ENCODE results near the gene TLR5. TPM values are rescaled to one million over a fixed set of nuclear protein-coding genes. Genes with fewer than 3 reads are reported as not detected.

TLR5 gene
- polyA plus RNA-seq, 1 donor from 2014 or later: not detected

DNA sequence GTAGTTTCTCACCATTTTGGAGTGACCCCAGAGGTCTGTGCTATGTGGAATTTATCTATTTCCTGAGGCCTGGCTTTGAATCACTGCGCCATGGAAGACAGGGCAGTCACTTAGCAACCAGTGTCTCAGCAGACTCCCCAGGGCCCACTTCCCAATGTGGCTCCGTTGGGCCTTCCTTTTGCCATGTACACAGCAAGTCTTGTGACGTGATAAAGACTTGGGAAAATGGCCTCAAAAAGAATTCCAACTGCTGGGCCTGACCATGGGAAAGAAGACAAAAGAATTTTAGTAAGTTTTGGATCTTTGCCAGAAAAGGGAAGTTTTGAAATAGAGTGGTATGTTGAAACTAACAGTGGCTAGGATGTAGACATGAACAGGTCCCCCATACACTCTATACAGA, 36.2 kb downstream of the TLR5 start:
- no peaks in the 10 kb centered on the region for H3K9me3 ChIP-seq (ENCODE audit: low read length)
- no peak overlapping the region for H3K4me3 ChIP-seq (ENCODE audit: low read length)
- no peaks in the 10 kb centered on the region for H3K9me2 ChIP-seq (ENCODE audit: insufficient read depth, low read length)
- H2AFZ ChIP-seq (ENCODE audit: low read depth, low read length): no peak overlapping the region
- H3K9ac ChIP-seq (ENCODE audit: low read length): no peak overlapping the region
- H3K79me2 ChIP-seq (replicated peaks; ENCODE audit: insufficient read depth, low read length): no peaks in the 10 kb centered on the region
- H3F3A ChIP-seq (ENCODE audit: insufficient read depth, low read length, poor library complexity, severe bottlenecking): no peaks in the 10 kb centered on the region
- H4K20me1 ChIP-seq (ENCODE audit: insufficient read depth): no peaks in the 10 kb centered on the region
- no peak overlapping the region for H3K4me2 ChIP-seq (ENCODE audit: low read length)
- H3K36me3 ChIP-seq (ENCODE audit: insufficient read depth, low read length): no peaks in the 10 kb centered on the region
- H3K27ac ChIP-seq (ENCODE audit: low read length): no peak overlapping the region
- no peaks in the 10 kb centered on the region for H3K27me3 ChIP-seq (ENCODE audit: insufficient read depth, low read depth, low read length)
- TF ChIP-seq EZH2 (IDR thresholded peaks at IDR 0.05; ENCODE audit: borderline replicate concordance, insufficient read depth, low read length, poor library complexity, severe bottlenecking) (no peak), TAF1 (IDR thresholded peaks at IDR 0.05; ENCODE audit: low read depth) (no peak), EP300 (conservative IDR thresholded peaks at IDR 0.05; ENCODE audit: poor library complexity, severe bottlenecking) (no peak), POLR2AphosphoS5 (IDR thresholded peaks at IDR 0.05) (no peak), SMC3 (conservative IDR thresholded peaks at IDR 0.05; ENCODE audit: poor library complexity) (no peak), RAD21 (conservative IDR thresholded peaks at IDR 0.05) (no peak), MXI1 (conservative IDR thresholded peaks at IDR 0.05; ENCODE audit: poor library complexity, severe bottlenecking) (no peak)
- TF ChIP-seq, protein P1, sequence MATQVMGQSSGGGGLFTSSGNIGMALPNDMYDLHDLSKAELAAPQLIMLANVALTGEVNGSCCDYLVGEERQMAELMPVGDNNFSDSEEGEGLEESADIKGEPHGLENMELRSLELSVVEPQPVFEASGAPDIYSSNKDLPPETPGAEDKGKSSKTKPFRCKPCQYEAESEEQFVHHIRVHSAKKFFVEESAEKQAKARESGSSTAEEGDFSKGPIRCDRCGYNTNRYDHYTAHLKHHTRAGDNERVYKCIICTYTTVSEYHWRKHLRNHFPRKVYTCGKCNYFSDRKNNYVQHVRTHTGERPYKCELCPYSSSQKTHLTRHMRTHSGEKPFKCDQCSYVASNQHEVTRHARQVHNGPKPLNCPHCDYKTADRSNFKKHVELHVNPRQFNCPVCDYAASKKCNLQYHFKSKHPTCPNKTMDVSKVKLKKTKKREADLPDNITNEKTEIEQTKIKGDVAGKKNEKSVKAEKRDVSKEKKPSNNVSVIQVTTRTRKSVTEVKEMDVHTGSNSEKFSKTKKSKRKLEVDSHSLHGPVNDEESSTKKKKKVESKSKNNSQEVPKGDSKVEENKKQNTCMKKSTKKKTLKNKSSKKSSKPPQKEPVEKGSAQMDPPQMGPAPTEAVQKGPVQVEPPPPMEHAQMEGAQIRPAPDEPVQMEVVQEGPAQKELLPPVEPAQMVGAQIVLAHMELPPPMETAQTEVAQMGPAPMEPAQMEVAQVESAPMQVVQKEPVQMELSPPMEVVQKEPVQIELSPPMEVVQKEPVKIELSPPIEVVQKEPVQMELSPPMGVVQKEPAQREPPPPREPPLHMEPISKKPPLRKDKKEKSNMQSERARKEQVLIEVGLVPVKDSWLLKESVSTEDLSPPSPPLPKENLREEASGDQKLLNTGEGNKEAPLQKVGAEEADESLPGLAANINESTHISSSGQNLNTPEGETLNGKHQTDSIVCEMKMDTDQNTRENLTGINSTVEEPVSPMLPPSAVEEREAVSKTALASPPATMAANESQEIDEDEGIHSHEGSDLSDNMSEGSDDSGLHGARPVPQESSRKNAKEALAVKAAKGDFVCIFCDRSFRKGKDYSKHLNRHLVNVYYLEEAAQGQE (IDR thresholded peaks at IDR 0.05; ENCODE audit: borderline replicate concordance): no peak
- TF ChIP-seq, protein P2, sequence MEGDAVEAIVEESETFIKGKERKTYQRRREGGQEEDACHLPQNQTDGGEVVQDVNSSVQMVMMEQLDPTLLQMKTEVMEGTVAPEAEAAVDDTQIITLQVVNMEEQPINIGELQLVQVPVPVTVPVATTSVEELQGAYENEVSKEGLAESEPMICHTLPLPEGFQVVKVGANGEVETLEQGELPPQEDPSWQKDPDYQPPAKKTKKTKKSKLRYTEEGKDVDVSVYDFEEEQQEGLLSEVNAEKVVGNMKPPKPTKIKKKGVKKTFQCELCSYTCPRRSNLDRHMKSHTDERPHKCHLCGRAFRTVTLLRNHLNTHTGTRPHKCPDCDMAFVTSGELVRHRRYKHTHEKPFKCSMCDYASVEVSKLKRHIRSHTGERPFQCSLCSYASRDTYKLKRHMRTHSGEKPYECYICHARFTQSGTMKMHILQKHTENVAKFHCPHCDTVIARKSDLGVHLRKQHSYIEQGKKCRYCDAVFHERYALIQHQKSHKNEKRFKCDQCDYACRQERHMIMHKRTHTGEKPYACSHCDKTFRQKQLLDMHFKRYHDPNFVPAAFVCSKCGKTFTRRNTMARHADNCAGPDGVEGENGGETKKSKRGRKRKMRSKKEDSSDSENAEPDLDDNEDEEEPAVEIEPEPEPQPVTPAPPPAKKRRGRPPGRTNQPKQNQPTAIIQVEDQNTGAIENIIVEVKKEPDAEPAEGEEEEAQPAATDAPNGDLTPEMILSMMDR (IDR thresholded peaks at IDR 0.05; ENCODE audit: poor library complexity, severe bottlenecking): no peak

DNA sequence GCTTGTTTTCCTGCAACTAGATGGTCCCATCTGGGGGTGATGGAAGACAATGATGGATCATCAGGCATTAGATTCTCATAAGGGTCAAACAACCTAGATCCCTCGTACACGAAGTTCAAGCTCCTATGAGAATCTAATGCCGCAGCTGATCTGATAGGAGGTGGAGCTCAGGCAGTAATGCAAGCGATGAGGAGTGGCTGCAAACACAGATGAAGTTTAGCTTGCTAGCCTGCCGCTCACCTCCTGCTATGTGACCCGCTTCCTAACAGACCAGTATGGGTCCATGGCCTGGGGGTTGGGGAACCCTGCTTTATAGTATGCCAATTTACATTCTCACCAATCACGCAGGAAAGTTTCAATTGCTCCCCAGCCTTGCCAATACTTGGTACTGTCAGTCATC, 37.5 kb downstream of the TLR5 start:
- Histone ChIP-seq H3K4me3 (ENCODE audit: low read length) (no peak overlapping the region), H2AFZ (ENCODE audit: low read depth, low read length) (no peak overlapping the region), H3K27me3 (ENCODE audit: insufficient read depth, low read depth, low read length) (no peaks in the 10 kb centered on the region), H3F3A (ENCODE audit: insufficient read depth, low read length, poor library complexity, severe bottlenecking) (no peaks in the 10 kb centered on the region), H4K20me1 (ENCODE audit: insufficient read depth) (no peaks in the 10 kb centered on the region), H3K36me3 (ENCODE audit: insufficient read depth, low read length) (no peaks in the 10 kb centered on the region), H3K9me3 (ENCODE audit: low read length) (no peaks in the 10 kb centered on the region), H3K9me2 (ENCODE audit: insufficient read depth, low read length) (no peaks in the 10 kb centered on the region), H3K9ac (ENCODE audit: low read length) (no peak overlapping the region), H3K4me2 (ENCODE audit: low read length) (no peak overlapping the region), H3K79me2 (replicated peaks; ENCODE audit: insufficient read depth, low read length) (no peaks in the 10 kb centered on the region), H3K27ac (ENCODE audit: low read length) (no peak overlapping the region)
- TF ChIP-seq EP300 (conservative IDR thresholded peaks at IDR 0.05; ENCODE audit: poor library complexity, severe bottlenecking) (no peak), RAD21 (conservative IDR thresholded peaks at IDR 0.05) (no peak), EZH2 (IDR thresholded peaks at IDR 0.05; ENCODE audit: borderline replicate concordance, insufficient read depth, low read length, poor library complexity, severe bottlenecking) (no peak), POLR2AphosphoS5 (IDR thresholded peaks at IDR 0.05) (no peak), TAF1 (IDR thresholded peaks at IDR 0.05; ENCODE audit: low read depth) (no peak), SMC3 (conservative IDR thresholded peaks at IDR 0.05; ENCODE audit: poor library complexity) (no peak), MXI1 (conservative IDR thresholded peaks at IDR 0.05; ENCODE audit: poor library complexity, severe bottlenecking) (no peak)
- TF ChIP-seq, protein P1 (IDR thresholded peaks at IDR 0.05; ENCODE audit: borderline replicate concordance): no peak
- TF ChIP-seq, protein P2 (IDR thresholded peaks at IDR 0.05; ENCODE audit: poor library complexity, severe bottlenecking): no peak
